Activated CD4-positive, alpha-beta T cell treated with anti-CD3 and anti-CD28 coated beads, Interleukin-2, amount 10 ng/mL, durations not matched to agents 7 days and 5 days (primary cell): ENCODE results near the gene BSND. TPM values are rescaled to one million over a fixed set of nuclear protein-coding genes. Genes with fewer than 3 reads are reported as not detected.

Experiments used
- CTCF ChIA-PET: fragments of 350-600 bp; sonication (Branson Sonifier 250); formaldehyde crosslinking; loops from one replicate; lab custom pipeline; 2021; ENCODE audit warnings: antibody characterized with exemption; lab: Charles Lee
- POLR2A ChIA-PET: fragments of 350-600 bp; sonication (Branson Sonifier 250); formaldehyde crosslinking; loops from one replicate; lab custom pipeline; 2021; ENCODE audit warnings: antibody characterized with exemption; lab: Charles Lee
- DNase-seq: peaks from one replicate; pipeline ENCODE4 v3.0.0-alpha.2; 2020
- H3K27ac Mint-ChIP-seq: one replicate; pipeline ENCODE4 v1.8.0; 2021; ENCODE audit warnings: mild to moderate bottlenecking, moderate library complexity, mixed read lengths
- H3K27me3 Mint-ChIP-seq: one replicate; pipeline ENCODE4 v1.8.0; 2021; ENCODE audit warnings: mixed read lengths
- H3K36me3 Mint-ChIP-seq: one replicate; pipeline ENCODE4 v1.8.0; 2021; ENCODE audit warnings: low read depth, mixed read lengths
- H3K4me1 Mint-ChIP-seq: one replicate; pipeline ENCODE4 v1.8.0; 2021; ENCODE audit warnings: mixed read lengths
- H3K4me3 Mint-ChIP-seq: one replicate; pipeline ENCODE4 v1.8.0; 2021; ENCODE audit warnings: mild to moderate bottlenecking, moderate library complexity, mixed read lengths
- H3K9me3 Mint-ChIP-seq: one replicate; pipeline ENCODE4 v1.8.0; 2021; ENCODE audit warnings: mixed read lengths
- total RNA-seq, 2 experiments: library from RNA; stranded (reverse); gene quantifications; one replicate each; pipeline ENCODE4 v1.2.3, GENCODE V29; 2021

BSND gene
- total RNA-seq, 2 experiments from 2014 or later = 0.05 TPM; not detected in 1

GRCh38 chr1:54987919-54988705 is 10.6 kb upstream of the BSND start:
- no peak overlapping the region for H3K4me3 Mint-ChIP-seq
- no peak overlapping the region for H3K27ac Mint-ChIP-seq
- no peak for DNase-seq
- H3K36me3 Mint-ChIP-seq = no peaks in the 10 kb centered on the region
- H3K4me1 Mint-ChIP-seq = no peaks in the 10 kb centered on the region
- ChIA-PET CTCF (interaction anchor here (0.9 to 3.6 kb wide), 5 partner anchors 9 to 38 kb away, joined by 3 to 20 read pairs (median 4); no protein-coding TSS in a partner anchor), POLR2A (no interaction called here)
- H3K27me3 Mint-ChIP-seq = peaks cover 10% of the 10 kb centered on the region
- no peaks in the 10 kb centered on the region for H3K9me3 Mint-ChIP-seq

DNA sequence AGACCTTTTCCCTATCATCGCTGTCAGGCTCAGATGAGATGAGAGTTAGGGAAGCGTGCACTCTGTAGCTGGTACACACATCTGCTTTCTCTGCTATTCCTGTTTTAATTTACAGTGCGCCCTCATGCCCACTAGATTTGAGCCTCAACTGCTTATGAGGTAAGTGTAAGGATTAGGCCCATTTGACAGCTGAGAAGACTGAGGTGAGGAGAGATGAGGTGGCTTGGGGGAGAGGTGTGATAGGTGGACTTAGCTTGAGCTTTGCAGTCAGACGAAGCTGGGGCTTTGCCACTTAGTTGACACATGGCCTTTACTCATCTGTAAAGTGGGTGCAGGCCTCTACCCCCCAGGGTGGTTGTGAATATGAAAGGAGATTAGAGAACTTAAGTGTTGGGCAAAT is 9.8 kb upstream of the BSND start:
- DNase-seq = no peak
- CTCF ChIA-PET = interaction anchor here (1.3 to 3.6 kb wide), 2 partner anchors 18 to 39 kb away, joined by 3 to 15 read pairs; no protein-coding TSS in a partner anchor
- H3K4me1 Mint-ChIP-seq = no peaks in the 10 kb centered on the region
- no peaks in the 10 kb centered on the region for H3K9me3 Mint-ChIP-seq
- no peak overlapping the region for H3K4me3 Mint-ChIP-seq
- H3K36me3 Mint-ChIP-seq = no peaks in the 10 kb centered on the region
- no peak overlapping the region for H3K27ac Mint-ChIP-seq
- H3K27me3 Mint-ChIP-seq = peaks cover 4% of the 10 kb centered on the region
- POLR2A ChIA-PET = no interaction called here

DNA sequence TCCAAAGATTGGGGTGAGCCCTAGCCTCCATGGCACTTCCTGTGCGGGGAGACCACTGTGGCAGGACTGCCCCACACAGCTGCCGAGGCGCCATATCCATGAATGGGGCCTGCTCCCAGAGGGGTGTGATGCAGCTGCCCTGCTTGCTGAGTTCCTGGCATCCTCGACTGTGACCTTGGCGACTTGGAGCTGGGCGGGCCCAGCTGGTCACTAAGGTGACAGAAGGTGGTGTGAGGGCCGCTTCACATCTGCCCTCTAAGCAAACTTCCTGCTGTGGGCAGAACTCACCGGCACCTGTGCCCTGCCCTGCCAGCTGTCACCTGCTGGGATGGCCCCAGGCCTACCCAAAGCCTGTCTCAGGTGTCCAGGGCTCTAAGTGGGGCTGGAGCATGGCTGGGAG is 9.3 kb upstream of the BSND start:
- H3K4me3 Mint-ChIP-seq = no peak overlapping the region
- no peaks in the 10 kb centered on the region for H3K9me3 Mint-ChIP-seq
- POLR2A ChIA-PET = no interaction called here
- DNase-seq = no peak
- no peaks in the 10 kb centered on the region for H3K36me3 Mint-ChIP-seq
- CTCF ChIA-PET = interaction anchor here (0.6 to 3.6 kb wide), 3 partner anchors 19 to 723 kb away, joined by 3 to 15 read pairs (median 4); no protein-coding TSS in a partner anchor
- no peak overlapping the region for H3K27ac Mint-ChIP-seq
- H3K4me1 Mint-ChIP-seq = peaks cover 2% of the 10 kb centered on the region
- peaks cover 2% of the 10 kb centered on the region for H3K27me3 Mint-ChIP-seq

DNA sequence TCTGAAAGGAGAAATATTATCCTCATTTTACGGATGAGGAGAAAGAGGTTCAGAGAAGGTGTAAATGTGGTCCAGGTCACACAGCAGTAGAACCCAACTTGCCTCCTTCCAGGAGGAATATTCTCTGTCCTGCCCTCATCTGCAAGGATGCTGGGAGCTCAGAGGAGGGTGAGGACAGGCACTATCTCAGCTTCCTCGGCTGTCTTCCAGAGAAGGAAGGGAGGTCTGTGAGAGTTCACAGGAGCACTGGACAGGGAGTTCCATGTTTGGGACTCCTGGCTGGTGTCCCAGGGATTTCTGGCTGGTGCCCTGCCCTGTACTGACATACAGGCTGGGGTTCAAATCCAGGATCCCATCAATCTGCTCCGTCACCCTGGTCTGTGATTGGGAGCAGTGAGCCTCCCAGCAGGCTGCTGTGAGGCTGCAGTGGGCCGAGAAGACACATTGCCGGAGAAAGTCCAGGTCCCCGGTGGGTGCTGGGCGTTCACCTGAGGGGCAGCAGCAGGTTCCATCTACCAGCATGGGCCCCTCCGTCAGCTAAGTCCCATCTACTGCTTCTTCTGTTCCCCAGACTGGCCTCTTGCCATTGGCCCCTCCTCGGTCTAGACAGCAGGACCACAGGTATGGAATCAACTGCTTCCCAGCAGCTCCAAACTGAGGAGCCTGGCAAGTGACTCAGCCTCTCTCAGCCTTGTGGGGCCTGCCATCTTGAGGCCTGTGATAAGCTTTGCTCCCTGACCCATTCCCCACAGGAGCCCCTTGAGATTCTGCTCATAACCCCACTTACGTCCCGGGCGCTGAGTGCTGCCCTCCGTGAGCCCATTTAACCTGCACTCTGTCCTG is 8.5 kb upstream of the BSND start:
- POLR2A ChIA-PET = no interaction called here
- Mint-ChIP-seq H3K9me3 (no peaks in the 10 kb centered on the region), H3K4me3 (no peak overlapping the region), H3K4me1 (peaks cover 6% of the 10 kb centered on the region), H3K36me3 (no peaks in the 10 kb centered on the region), H3K27ac (no peak overlapping the region), H3K27me3 (peaks cover 1% of the 10 kb centered on the region)
- no peak for DNase-seq
- CTCF ChIA-PET = interaction anchor here (0.6 to 3.6 kb wide), 3 partner anchors 19 to 724 kb away, joined by 3 to 15 read pairs (median 4); no protein-coding TSS in a partner anchor

- CTCF ChIA-PET = interaction anchor here (3.6 kb wide), 1 partner anchor 41 kb away, joined by 15 read pairs; no protein-coding TSS in a partner anchor
- no peaks in the 10 kb centered on the region for H3K9me3 Mint-ChIP-seq
- H3K4me3 Mint-ChIP-seq = no peak overlapping the region
- peaks cover 7% of the 10 kb centered on the region for H3K27me3 Mint-ChIP-seq
- POLR2A ChIA-PET = no interaction called here
- no peaks in the 10 kb centered on the region for H3K36me3 Mint-ChIP-seq
- peaks cover 13% of the 10 kb centered on the region for H3K4me1 Mint-ChIP-seq
- DNase-seq = no peak
- H3K27ac Mint-ChIP-seq = no peak overlapping the region
Observed at GRCh38 chr1:54990916-54991315, 7.8 kb upstream of the BSND start.

DNA sequence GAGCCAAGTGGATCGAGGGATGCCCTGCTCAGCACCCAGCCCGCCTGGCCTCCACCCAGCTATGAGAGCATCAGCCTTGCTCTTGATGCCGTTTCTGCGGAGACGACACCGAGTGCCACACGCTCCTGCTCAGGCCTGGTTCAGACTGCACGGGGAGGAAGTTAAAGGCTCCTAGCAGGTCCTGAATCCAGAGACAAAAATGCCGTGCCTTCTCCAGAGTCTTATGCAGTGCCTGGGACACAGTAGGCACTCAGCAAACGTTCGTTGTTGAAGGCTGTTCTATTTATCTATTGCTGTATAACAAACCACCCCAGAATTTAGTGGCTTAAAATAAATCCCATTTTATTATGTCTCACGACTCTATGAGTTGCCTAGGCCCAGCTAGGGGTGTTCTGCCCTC is 6.8 kb upstream of the BSND start:
- Mint-ChIP-seq H3K27ac (no peak overlapping the region), H3K9me3 (no peaks in the 10 kb centered on the region), H3K4me3 (no peak overlapping the region), H3K27me3 (peaks cover 16% of the 10 kb centered on the region), H3K4me1 (peaks cover 23% of the 10 kb centered on the region), H3K36me3 (no peaks in the 10 kb centered on the region)
- DNase-seq = no peak
- ChIA-PET CTCF (interaction anchor here (0.8 to 3.6 kb wide), 2 partner anchors 8 to 42 kb away, joined by 3 to 15 read pairs; no protein-coding TSS in a partner anchor), POLR2A (no interaction called here)

DNA sequence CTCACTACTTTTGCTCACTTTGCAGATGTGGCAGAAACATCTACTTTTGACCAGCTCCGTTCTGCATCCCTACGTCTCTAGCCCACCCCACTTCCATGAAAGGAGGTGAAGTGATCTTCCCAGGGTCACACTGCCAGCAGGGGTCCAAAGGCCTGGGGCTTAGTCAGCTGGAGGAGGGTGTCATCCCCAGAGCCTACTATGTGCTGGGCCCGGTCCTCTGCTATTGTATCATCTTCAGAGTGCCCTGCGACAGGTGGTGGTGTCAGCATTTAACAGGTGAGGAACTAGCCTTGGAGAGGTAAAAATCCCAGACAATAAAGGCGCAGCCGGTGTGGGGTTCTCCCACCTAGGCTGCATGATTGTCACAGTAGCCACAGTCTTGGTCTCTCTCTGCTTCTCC is 5.6 kb upstream of the BSND start:
- Mint-ChIP-seq H3K4me1 (peaks cover 28% of the 10 kb centered on the region), H3K4me3 (no peak overlapping the region), H3K27ac (no peak overlapping the region), H3K9me3 (no peaks in the 10 kb centered on the region), H3K27me3 (peaks cover 26% of the 10 kb centered on the region), H3K36me3 (no peaks in the 10 kb centered on the region)
- DNase-seq = no peak
- ChIA-PET POLR2A (no interaction called here), CTCF (interaction anchor here (0.8 to 1.6 kb wide), 2 partner anchors 23 to 48 kb away, joined by 3 to 5 read pairs; no protein-coding TSS in a partner anchor)

DNA sequence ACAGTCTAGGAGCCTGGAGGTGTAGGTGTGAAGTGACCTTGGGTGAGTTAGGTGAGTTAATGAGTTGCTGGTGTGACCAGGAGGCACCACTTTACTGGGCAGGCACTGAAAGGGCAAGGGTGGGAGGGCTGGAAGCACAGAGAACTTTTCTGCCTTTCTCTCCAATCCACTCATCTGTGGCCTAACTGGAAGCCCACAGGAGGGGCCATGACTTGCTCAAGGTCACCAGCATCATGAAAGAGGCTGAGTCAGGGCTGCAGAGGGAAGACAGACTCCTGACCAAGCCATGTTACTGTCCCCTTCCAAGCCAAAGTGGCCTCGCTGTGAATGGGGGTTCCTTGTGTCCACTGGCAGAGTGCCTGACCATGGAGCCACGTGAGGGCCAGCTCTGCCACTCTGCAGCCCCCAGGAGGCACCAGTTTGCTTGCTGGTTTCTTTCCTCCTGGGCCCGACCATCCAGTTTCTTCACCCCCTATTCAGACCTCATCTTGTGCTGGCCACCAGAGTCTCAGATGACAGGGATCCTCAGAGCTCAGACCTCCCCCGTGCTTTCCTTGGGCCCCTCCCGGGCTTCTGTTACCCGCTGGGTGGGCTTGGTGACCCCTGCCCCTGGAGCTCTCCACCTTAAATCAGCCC is 4.3 kb upstream of the BSND start:
- Mint-ChIP-seq H3K9me3 (no peaks in the 10 kb centered on the region), H3K27ac (peak overlapping the region; percentile 84), H3K36me3 (no peaks in the 10 kb centered on the region), H3K4me1 (peaks cover 28% of the 10 kb centered on the region), H3K4me3 (no peak overlapping the region), H3K27me3 (peaks cover 31% of the 10 kb centered on the region)
- ChIA-PET POLR2A (no interaction called here), CTCF (interaction anchor here (0.6 to 4.9 kb wide), 2 partner anchors 47 to 566 kb away, joined by 4 to 94 read pairs; no protein-coding TSS in a partner anchor)
- no peak for DNase-seq

DNA sequence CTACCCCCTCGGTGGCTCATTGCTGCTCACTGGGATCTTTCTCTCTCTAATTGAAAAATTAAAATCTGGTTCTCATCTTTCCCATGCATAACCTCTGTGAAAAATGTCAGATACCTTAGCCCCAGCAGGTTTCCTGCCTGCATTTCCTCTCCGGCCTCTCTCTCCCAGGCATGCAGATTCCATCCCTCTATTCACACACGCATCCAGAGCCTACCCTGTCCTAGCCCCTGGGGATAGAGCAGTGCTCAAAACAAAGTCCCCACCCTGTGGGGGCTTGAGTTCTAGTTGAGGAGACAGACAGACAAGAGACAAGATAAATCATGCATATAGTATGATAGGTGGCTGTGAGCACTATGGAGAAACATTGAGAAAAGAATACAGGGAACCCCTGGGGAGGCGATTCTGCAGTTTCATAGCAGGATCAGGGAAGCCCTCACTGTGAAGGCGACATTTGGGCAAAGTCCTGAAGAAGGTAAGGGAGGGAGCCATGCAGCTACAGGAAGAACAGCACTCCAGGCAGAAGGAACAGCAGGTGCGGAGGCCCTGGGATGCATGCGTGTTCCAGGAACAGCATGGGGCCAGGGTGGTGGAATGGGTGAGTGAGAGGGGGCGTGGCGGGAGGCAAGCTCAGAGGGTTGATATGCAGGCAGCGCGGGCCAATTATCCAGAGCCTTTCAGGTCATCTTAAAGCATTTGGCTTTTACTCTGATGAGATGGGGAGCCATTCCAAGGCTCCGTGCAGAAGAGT is 3.5 kb upstream of the BSND start:
- Mint-ChIP-seq H3K4me3 (no peak overlapping the region), H3K9me3 (no peaks in the 10 kb centered on the region), H3K4me1 (peaks cover 28% of the 10 kb centered on the region), H3K36me3 (no peaks in the 10 kb centered on the region), H3K27ac (peak overlapping the region; percentile 84), H3K27me3 (peaks cover 35% of the 10 kb centered on the region)
- POLR2A ChIA-PET = no interaction called here
- no peak for DNase-seq
- CTCF ChIA-PET = interaction anchor here (1.2 to 4.9 kb wide), 10 partner anchors 8 to 191 kb away, joined by 3 to 94 read pairs (median 5); no protein-coding TSS in a partner anchor

DNA sequence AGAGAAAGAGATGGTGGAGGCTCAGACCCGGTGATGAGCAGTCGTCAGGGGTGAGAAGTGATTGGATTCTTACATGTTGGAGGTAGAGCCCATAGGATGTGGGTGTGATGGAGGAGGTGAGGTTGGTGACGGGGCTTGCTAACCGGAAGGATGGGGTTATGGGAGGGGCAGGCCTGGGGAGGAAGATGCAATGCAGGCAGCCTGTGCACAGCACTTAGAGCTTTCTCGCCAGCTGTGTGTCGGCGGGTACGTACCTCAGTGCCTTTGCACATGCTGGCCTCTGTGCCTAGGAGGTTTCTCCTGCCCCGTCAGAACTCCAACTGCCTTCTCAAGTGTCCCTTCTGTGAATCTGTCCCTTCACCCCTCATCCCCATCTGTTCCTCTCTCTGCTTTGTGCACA is 2.9 kb upstream of the BSND start:
- Mint-ChIP-seq H3K4me3 (no peak overlapping the region), H3K27ac (peak overlapping the region; percentile 84), H3K9me3 (no peaks in the 10 kb centered on the region), H3K36me3 (no peaks in the 10 kb centered on the region), H3K27me3 (peaks cover 35% of the 10 kb centered on the region), H3K4me1 (peaks cover 28% of the 10 kb centered on the region)
- DNase-seq = peak; percentile 66
- POLR2A ChIA-PET = no interaction called here
- CTCF ChIA-PET = interaction anchor here (1.0 to 4.9 kb wide), 17 partner anchors 9 to 323 kb away, joined by 3 to 94 read pairs (median 4); partner anchors contain the start of gene DHCR24

DNA sequence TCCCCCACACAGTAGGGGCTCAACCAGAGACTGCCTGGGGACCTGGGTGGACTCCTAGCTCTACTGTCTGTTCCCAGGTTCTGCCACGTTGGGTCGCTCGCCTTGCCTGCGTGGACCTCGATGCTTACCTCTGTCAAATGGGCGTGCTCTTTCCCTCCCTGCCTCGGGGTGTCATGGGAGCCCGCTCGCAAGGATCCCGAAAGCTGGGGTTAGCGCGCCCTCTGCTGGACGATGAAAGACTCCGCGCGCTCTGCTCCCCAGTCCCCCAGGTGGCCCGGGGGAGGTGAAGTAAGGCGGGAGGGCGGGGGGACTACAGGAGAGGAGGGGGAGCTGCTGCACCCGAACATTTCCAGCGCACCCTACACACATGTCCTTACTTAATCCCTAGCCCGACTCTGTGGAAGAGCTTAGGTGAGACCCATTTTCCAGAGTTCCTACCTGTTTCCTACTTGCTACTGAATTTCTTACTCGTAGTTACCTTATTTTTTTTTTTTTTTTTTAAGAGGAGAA is 2.3 kb upstream of the BSND start:
- Mint-ChIP-seq H3K4me1 (peaks cover 28% of the 10 kb centered on the region), H3K36me3 (no peaks in the 10 kb centered on the region), H3K9me3 (no peaks in the 10 kb centered on the region), H3K27ac (peak overlapping the region; percentile 84), H3K27me3 (peaks cover 35% of the 10 kb centered on the region), H3K4me3 (no peak overlapping the region)
- ChIA-PET POLR2A (no interaction called here), CTCF (interaction anchor here (1.0 to 4.9 kb wide), 17 partner anchors 9 to 324 kb away, joined by 3 to 94 read pairs (median 4); partner anchors contain the start of gene DHCR24)
- DNase-seq = peak; percentile 82
